ENCODE results near the gene SPAG16. TPM values are rescaled to one million over a fixed set of nuclear protein-coding genes. Genes with fewer than 3 reads are reported as not detected.

Gene SPAG16
- total RNA-seq, 1 donor from 2014 or later, result 16.7 TPM

DNA sequence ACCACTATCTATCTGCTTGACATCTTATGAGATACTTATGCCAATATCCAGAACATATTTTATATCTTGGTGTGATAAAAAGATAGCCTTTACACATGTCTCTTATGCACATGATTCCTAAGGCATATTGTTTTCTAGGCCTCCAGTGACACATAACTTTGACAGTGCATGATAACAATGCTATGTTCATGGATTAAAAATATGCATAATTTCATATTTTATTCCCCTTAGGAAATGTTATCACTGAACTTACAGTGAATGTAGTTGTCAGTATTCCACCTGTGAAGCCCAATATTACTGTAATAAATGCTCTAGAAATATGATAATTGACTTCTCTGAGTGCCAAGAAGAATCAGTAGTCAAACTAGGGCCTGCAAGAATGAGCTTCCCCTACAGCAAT lies 532.3 kb downstream of the SPAG16 start:
- no peaks in the 10 kb centered on the region for H3K4me1 ChIP-seq (ENCODE audit: insufficient read depth, low read length)
- Mint-ChIP-seq H3K27me3 (ENCODE audit: low read depth, unreplicated experiment) (no peaks in the 10 kb centered on the region), H3K4me3 (ENCODE audit: unreplicated experiment) (no peak overlapping the region), H3K27ac (ENCODE audit: unreplicated experiment) (no peak overlapping the region), H3K36me3 (ENCODE audit: low read depth, unreplicated experiment) (no peaks in the 10 kb centered on the region), H3K9me3 (ENCODE audit: unreplicated experiment) (no peaks in the 10 kb centered on the region), H3K4me1 (ENCODE audit: low read depth, unreplicated experiment) (no peaks in the 10 kb centered on the region)
- DNase-seq (ENCODE audit: low read depth) (no peak), FAIRE-seq (no peak)
- H3K27me3 ChIP-seq (ENCODE audit: insufficient read depth, low read length), result no peaks in the 10 kb centered on the region
- H3K4me2 ChIP-seq (ENCODE audit: low read length), result no peak overlapping the region
- H3K9me3 ChIP-seq (ENCODE audit: insufficient read depth, low read depth, low read length), result no peaks in the 10 kb centered on the region
- H3K4me3 ChIP-seq (ENCODE audit: insufficient read depth, low read depth, low read length), result no peak overlapping the region
- no peak overlapping the region for H3K27ac ChIP-seq (ENCODE audit: low read depth, low read length)
- no peaks in the 10 kb centered on the region for H3K36me3 ChIP-seq (ENCODE audit: insufficient read depth, low read length)
- no peaks in the 10 kb centered on the region for H3K79me2 ChIP-seq (ENCODE audit: insufficient read depth, low read length)
- H4K20me1 ChIP-seq (ENCODE audit: insufficient read depth, low read length), result no peaks in the 10 kb centered on the region
- H3K9ac ChIP-seq (ENCODE audit: low read length), result no peak overlapping the region
- no peak for TF ChIP-seq EZH2 (IDR thresholded peaks at IDR 0.05; ENCODE audit: insufficient read depth, low read length)
- TF ChIP-seq, protein P1, sequence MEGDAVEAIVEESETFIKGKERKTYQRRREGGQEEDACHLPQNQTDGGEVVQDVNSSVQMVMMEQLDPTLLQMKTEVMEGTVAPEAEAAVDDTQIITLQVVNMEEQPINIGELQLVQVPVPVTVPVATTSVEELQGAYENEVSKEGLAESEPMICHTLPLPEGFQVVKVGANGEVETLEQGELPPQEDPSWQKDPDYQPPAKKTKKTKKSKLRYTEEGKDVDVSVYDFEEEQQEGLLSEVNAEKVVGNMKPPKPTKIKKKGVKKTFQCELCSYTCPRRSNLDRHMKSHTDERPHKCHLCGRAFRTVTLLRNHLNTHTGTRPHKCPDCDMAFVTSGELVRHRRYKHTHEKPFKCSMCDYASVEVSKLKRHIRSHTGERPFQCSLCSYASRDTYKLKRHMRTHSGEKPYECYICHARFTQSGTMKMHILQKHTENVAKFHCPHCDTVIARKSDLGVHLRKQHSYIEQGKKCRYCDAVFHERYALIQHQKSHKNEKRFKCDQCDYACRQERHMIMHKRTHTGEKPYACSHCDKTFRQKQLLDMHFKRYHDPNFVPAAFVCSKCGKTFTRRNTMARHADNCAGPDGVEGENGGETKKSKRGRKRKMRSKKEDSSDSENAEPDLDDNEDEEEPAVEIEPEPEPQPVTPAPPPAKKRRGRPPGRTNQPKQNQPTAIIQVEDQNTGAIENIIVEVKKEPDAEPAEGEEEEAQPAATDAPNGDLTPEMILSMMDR (IDR thresholded peaks at IDR 0.05; ENCODE audit: insufficient read depth, low read depth, low read length), result no peak
- H2AFZ ChIP-seq (ENCODE audit: low read depth, low read length), result no peak overlapping the region

GRCh38 chr2:213818436-213818835 lies 534.2 kb downstream of the SPAG16 start:
- no peaks in the 10 kb centered on the region for H3K4me1 ChIP-seq (ENCODE audit: insufficient read depth, low read length)
- no peaks in the 10 kb centered on the region for H3K4me1 Mint-ChIP-seq (ENCODE audit: low read depth, unreplicated experiment)

DNA sequence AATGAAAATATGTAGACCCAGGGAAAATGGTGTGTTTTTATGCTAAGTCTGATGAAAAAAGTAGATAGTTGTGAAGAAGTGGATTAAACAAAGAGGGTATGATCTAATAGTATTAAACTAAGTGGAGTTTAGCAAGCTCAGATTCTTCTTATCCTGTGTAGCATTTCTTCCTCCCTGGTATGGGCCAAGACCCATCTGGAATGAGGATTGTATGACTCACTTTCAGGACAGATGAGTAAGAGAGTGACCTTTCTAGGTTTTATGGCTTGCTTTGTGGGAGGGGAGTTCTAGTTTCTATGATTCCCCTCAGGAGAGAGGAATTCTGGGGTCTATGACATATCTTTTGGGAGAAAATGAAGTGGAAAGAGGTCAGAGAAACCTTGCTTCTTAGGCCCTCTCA lies 550.1 kb downstream of the SPAG16 start:
- Histone ChIP-seq H3K4me3 (ENCODE audit: insufficient read depth, low read depth, low read length) (no peak overlapping the region), H3K27ac (ENCODE audit: low read depth, low read length) (no peak overlapping the region), H3K27me3 (ENCODE audit: insufficient read depth, low read length) (no peaks in the 10 kb centered on the region), H3K79me2 (ENCODE audit: insufficient read depth, low read length) (no peaks in the 10 kb centered on the region), H2AFZ (ENCODE audit: low read depth, low read length) (no peak overlapping the region), H3K36me3 (ENCODE audit: insufficient read depth, low read length) (no peaks in the 10 kb centered on the region), H3K9ac (ENCODE audit: low read length) (no peak overlapping the region), H3K4me1 (ENCODE audit: insufficient read depth, low read length) (no peaks in the 10 kb centered on the region), H4K20me1 (ENCODE audit: insufficient read depth, low read length) (no peaks in the 10 kb centered on the region), H3K9me3 (ENCODE audit: insufficient read depth, low read depth, low read length) (no peaks in the 10 kb centered on the region), H3K4me2 (ENCODE audit: low read length) (peak overlapping the region; percentile 7)
- FAIRE-seq (peak; percentile 75), DNase-seq (ENCODE audit: low read depth) (peak; percentile 86)
- H3K36me3 Mint-ChIP-seq (ENCODE audit: low read depth, unreplicated experiment), result no peaks in the 10 kb centered on the region
- peaks cover 14% of the 10 kb centered on the region for H3K4me1 Mint-ChIP-seq (ENCODE audit: low read depth, unreplicated experiment)
- no peaks in the 10 kb centered on the region for H3K9me3 Mint-ChIP-seq (ENCODE audit: unreplicated experiment)
- H3K27me3 Mint-ChIP-seq (ENCODE audit: low read depth, unreplicated experiment), result no peaks in the 10 kb centered on the region
- peak overlapping the region; percentile 67 for H3K27ac Mint-ChIP-seq (ENCODE audit: unreplicated experiment)
- TF ChIP-seq EZH2 (IDR thresholded peaks at IDR 0.05; ENCODE audit: insufficient read depth, low read length), result no peak
- TF ChIP-seq, protein P1 (IDR thresholded peaks at IDR 0.05; ENCODE audit: insufficient read depth, low read depth, low read length), result no peak
- no peak overlapping the region for H3K4me3 Mint-ChIP-seq (ENCODE audit: unreplicated experiment)

More at GRCh38 chr2:213818436-213818835, 534.2 kb downstream of the SPAG16 start:
- Histone ChIP-seq H3K9me3 (ENCODE audit: insufficient read depth, low read depth, low read length) (no peaks in the 10 kb centered on the region), H4K20me1 (ENCODE audit: insufficient read depth, low read length) (no peaks in the 10 kb centered on the region), H3K27me3 (ENCODE audit: insufficient read depth, low read length) (no peaks in the 10 kb centered on the region), H3K27ac (ENCODE audit: low read depth, low read length) (no peak overlapping the region), H2AFZ (ENCODE audit: low read depth, low read length) (peak overlapping the region; percentile 29), H3K79me2 (ENCODE audit: insufficient read depth, low read length) (no peaks in the 10 kb centered on the region), H3K36me3 (ENCODE audit: insufficient read depth, low read length) (no peaks in the 10 kb centered on the region), H3K4me3 (ENCODE audit: insufficient read depth, low read depth, low read length) (no peak overlapping the region), H3K9ac (ENCODE audit: low read length) (no peak overlapping the region), H3K4me2 (ENCODE audit: low read length) (peak overlapping the region; percentile 28)
- DNase-seq (ENCODE audit: low read depth) (peak; percentile 78), FAIRE-seq (no peak)
- Mint-ChIP-seq H3K27me3 (ENCODE audit: low read depth, unreplicated experiment) (no peaks in the 10 kb centered on the region), H3K27ac (ENCODE audit: unreplicated experiment) (no peak overlapping the region), H3K36me3 (ENCODE audit: low read depth, unreplicated experiment) (no peaks in the 10 kb centered on the region), H3K9me3 (ENCODE audit: unreplicated experiment) (no peaks in the 10 kb centered on the region), H3K4me3 (ENCODE audit: unreplicated experiment) (no peak overlapping the region)
- TF ChIP-seq, protein P1 (IDR thresholded peaks at IDR 0.05; ENCODE audit: insufficient read depth, low read depth, low read length), result no peak
- no peak for TF ChIP-seq EZH2 (IDR thresholded peaks at IDR 0.05; ENCODE audit: insufficient read depth, low read length)

Measured in astrocyte (in vitro differentiated cells and primary cell).